Cardiac muscle cell (in vitro differentiated cells and primary cell): ENCODE measurements around the gene NCAM1. TPM values are rescaled to one million over a fixed set of nuclear protein-coding genes. Genes with fewer than 3 reads are reported as not detected.

Experiments
- DNase-seq, 2 donors: peaks; one replicate each; pipeline versions ENCODE4 v3.0.0 to v3.0.0-alpha.2; 2010 to 2017; ENCODE audit warnings: low read depth in 1 of 2, low spot score in 1 of 2
- H3K27ac ChIP-seq: fragments of 200-600 bp; sonication (generic); 2 replicates; pipeline ENCODE4 v1.5.1; 2016
- H3K27me3 ChIP-seq: fragments of 200-600 bp; sonication (generic); 2 replicates; pipeline ENCODE4 v1.6.0; 2016; ENCODE audit warnings: control low read depth
- H3K36me3 ChIP-seq: fragments of 200-600 bp; sonication (generic); 2 replicates; pipeline ENCODE4 v1.5.1; 2016; ENCODE audit warnings: control low read depth
- H3K4me1 ChIP-seq: fragments of 200-600 bp; sonication (generic); 2 replicates; pipeline ENCODE4 v1.8.1; 2017; ENCODE audit warnings: low read depth, mild to moderate bottlenecking, mixed run types
- H3K4me3 ChIP-seq: fragments of 200-600 bp; sonication (generic); 2 replicates; pipeline ENCODE4 v1.5.1; 2016; ENCODE audit warnings: mild to moderate bottlenecking
- H3K9me3 ChIP-seq: fragments of 200-600 bp; sonication (generic); 2 replicates; pipeline ENCODE4 v1.5.1; 2017; ENCODE audit warnings: low read depth, mild to moderate bottlenecking, control low read depth
- CTCF ChIP-seq: IDR thresholded peaks from 2 replicates; pipeline ENCODE4 v1.5.1; 2012; ENCODE audit warnings: low read depth, mild to moderate bottlenecking, low read length
- polyA plus RNA-seq: library from polyadenylated mRNA; unstranded; fragments of >200 nt; fragmentation: Nextera tagmentation; extraction: Ambion mirVana; gene quantifications from 2 replicates; pipeline ENCODE4 v1.2.1, GENCODE V29; 2016
- total RNA-seq: library from RNA; depleted of rRNA; stranded (reverse); fragments of >200 nt; gene quantifications from 2 replicates; pipeline ENCODE4 v1.2.3, GENCODE V29; 2016

The NCAM1 gene
- total and polyA plus RNA-seq, 2 experiments from 2014 or later: 61.9 to 203 TPM

- peak in 1 of 2 donors; percentile 29 for DNase-seq
- no peak for TF ChIP-seq CTCF
- Histone ChIP-seq H3K4me3 (no peak overlapping the region), H3K36me3 (no peaks in the 10 kb centered on the region), H3K27me3 (no peaks in the 10 kb centered on the region), H3K9me3 (no peaks in the 10 kb centered on the region), H3K4me1 (no peaks in the 10 kb centered on the region), H3K27ac (no peak overlapping the region)
Measured at GRCh38 chr11:113023228-113023627, 62.0 kb downstream of the NCAM1 start.

GRCh38 chr11:113023986-113024385 is 62.8 kb downstream of the NCAM1 start:
- no peak for TF ChIP-seq CTCF
- Histone ChIP-seq H3K27me3 (no peaks in the 10 kb centered on the region), H3K9me3 (no peaks in the 10 kb centered on the region), H3K36me3 (no peaks in the 10 kb centered on the region), H3K4me3 (no peak overlapping the region), H3K27ac (no peak overlapping the region), H3K4me1 (no peaks in the 10 kb centered on the region)
- no peak for DNase-seq

GRCh38 chr11:113026778-113027177 is 65.6 kb downstream of the NCAM1 start:
- no peak overlapping the region for H3K4me3 ChIP-seq
- no peaks in the 10 kb centered on the region for H3K27me3 ChIP-seq
- TF ChIP-seq CTCF: no peak
- peak in 1 of 2 donors; percentile 7 for DNase-seq
- H3K9me3 ChIP-seq: no peaks in the 10 kb centered on the region
- no peaks in the 10 kb centered on the region for H3K36me3 ChIP-seq
- no peaks in the 10 kb centered on the region for H3K4me1 ChIP-seq
- no peak overlapping the region for H3K27ac ChIP-seq

- Histone ChIP-seq H3K4me3 (no peak overlapping the region), H3K36me3 (no peaks in the 10 kb centered on the region), H3K27ac (no peak overlapping the region), H3K9me3 (no peaks in the 10 kb centered on the region), H3K27me3 (no peaks in the 10 kb centered on the region), H3K4me1 (no peaks in the 10 kb centered on the region)
- TF ChIP-seq CTCF: no peak
- no peak for DNase-seq
Measured at GRCh38 chr11:113034576-113034975, 73.4 kb downstream of the NCAM1 start.

GRCh38 chr11:113035708-113036107 is 74.5 kb downstream of the NCAM1 start:
- Histone ChIP-seq H3K36me3 (no peaks in the 10 kb centered on the region), H3K4me1 (no peaks in the 10 kb centered on the region), H3K27me3 (no peaks in the 10 kb centered on the region), H3K9me3 (no peaks in the 10 kb centered on the region), H3K27ac (no peak overlapping the region), H3K4me3 (no peak overlapping the region)
- no peak for DNase-seq
- no peak for TF ChIP-seq CTCF

GRCh38 chr11:113043698-113044097 is 82.5 kb downstream of the NCAM1 start:
- Histone ChIP-seq H3K27me3 (no peaks in the 10 kb centered on the region), H3K4me1 (no peaks in the 10 kb centered on the region), H3K27ac (no peak overlapping the region), H3K9me3 (no peaks in the 10 kb centered on the region), H3K4me3 (no peak overlapping the region), H3K36me3 (no peaks in the 10 kb centered on the region)
- TF ChIP-seq CTCF: no peak
- no peak for DNase-seq
